Uterus (tissue), 2 donors: ENCODE data around the gene GRIK5.

Experiments used
- CTCF ChIP-seq, 4 experiments: fragments of 200-600 bp in 2 of 4; fragments of 450-650 bp in 2 of 4; sonication (generic) in 2 of 4; IDR thresholded peaks; one replicate each; pipeline ENCODE4 v1.5.1; 2016 to 2019; ENCODE audit warnings: antibody characterized with exemption in 4 of 4, mild to moderate bottlenecking in 2 of 4, moderate library complexity in 1 of 4
- POLR2A ChIP-seq, 2 donors: fragments of 450-650 bp; IDR thresholded peaks; one replicate each; pipeline ENCODE4 v1.6.1; 2016; ENCODE audit warnings: antibody characterized with exemption in 2 of 2, mild to moderate bottlenecking in 1 of 2, moderate library complexity in 1 of 2

- no peak for TF ChIP-seq POLR2A (IDR thresholded peaks at IDR 0.05)
- TF ChIP-seq CTCF (IDR thresholded peaks at IDR 0.05): no peak
These were observed 81.1 kb downstream of the GRIK5 start for GRCh38 chr19:41988947-41989346.
